Trophoblast cell (in vitro differentiated cells and primary cell): ENCODE results near the gene CWC25.

Source experiments
- DNase-seq, 2 donors: peaks; one replicate each; pipeline ENCODE4 v3.0.0-alpha.2; 2016
- H2AFZ ChIP-seq: 2 replicates; pipeline ENCODE4 v1.6.1; 2013; ENCODE audit warnings: low read length, moderate library complexity, mild to moderate bottlenecking; ENCODE audit not compliant: insufficient read depth, poor library complexity
- H2AK5ac ChIP-seq: 2 replicates; pipeline ENCODE4 v1.6.1; 2013; ENCODE audit warnings: mild to moderate bottlenecking, low read length
- H2BK120ac ChIP-seq: 2 replicates; pipeline ENCODE4 v1.6.1; 2013; ENCODE audit warnings: low read length, mild to moderate bottlenecking, moderate library complexity; ENCODE audit not compliant: insufficient read depth, poor library complexity
- H2BK12ac ChIP-seq: 2 replicates; pipeline ENCODE4 v1.6.1; 2013; ENCODE audit warnings: mild to moderate bottlenecking, low read length, moderate library complexity
- H2BK5ac ChIP-seq: 2 replicates; pipeline ENCODE4 v1.6.1; 2013; ENCODE audit warnings: low read length, low read depth, moderate library complexity, mild to moderate bottlenecking; ENCODE audit not compliant: poor library complexity
- H3K14ac ChIP-seq: 2 replicates; pipeline ENCODE4 v1.6.1; 2013; ENCODE audit warnings: mild to moderate bottlenecking, low read length
- H3K18ac ChIP-seq: 2 replicates; pipeline ENCODE4 v1.6.1; 2013; ENCODE audit warnings: mild to moderate bottlenecking, low read length
- H3K23ac ChIP-seq: 2 replicates; pipeline ENCODE4 v1.6.1; 2013; ENCODE audit warnings: low read length
- H3K27ac ChIP-seq: 2 replicates; pipeline ENCODE4 v1.5.1; 2013; ENCODE audit warnings: low read depth, mild to moderate bottlenecking, inconsistent platforms, low read length, moderate library complexity
- H3K27me3 ChIP-seq: 2 replicates; pipeline ENCODE4 v1.6.1; 2013; ENCODE audit warnings: inconsistent platforms, mild to moderate bottlenecking, low read length, moderate library complexity; ENCODE audit not compliant: insufficient read depth
- H3K36me3 ChIP-seq, 2 experiments: 1 replicate in 1 of 2; 2 replicates in 1 of 2; pipeline ENCODE4 v1.6.1; 2013; ENCODE audit warnings: low read length in 2 of 2, mild to moderate bottlenecking in 2 of 2, moderate library complexity in 1 of 2; ENCODE audit not compliant: insufficient read depth in 2 of 2, control insufficient read depth in 1 of 2
- H3K4ac ChIP-seq: 2 replicates; pipeline ENCODE4 v1.6.1; 2013; ENCODE audit warnings: low read depth, mild to moderate bottlenecking, low read length, moderate library complexity
- H3K4me1 ChIP-seq, 2 experiments: 1 replicate in 1 of 2; 2 replicates in 1 of 2; pipeline ENCODE4 v1.6.1; 2013; ENCODE audit warnings: low read length in 2 of 2, mild to moderate bottlenecking in 2 of 2, moderate library complexity in 1 of 2; ENCODE audit not compliant: insufficient read depth in 2 of 2, control insufficient read depth in 1 of 2
- H3K4me2 ChIP-seq: 2 replicates; pipeline ENCODE4 v1.6.1; 2013; ENCODE audit warnings: inconsistent platforms, mild to moderate bottlenecking, low read length, moderate library complexity
- H3K4me3 ChIP-seq: 2 replicates; pipeline ENCODE4 v1.5.1; 2013; ENCODE audit warnings: mild to moderate bottlenecking, low read depth, low read length, inconsistent platforms
- H3K79me1 ChIP-seq: one replicate; pipeline ENCODE4 v1.6.1; 2013; ENCODE audit warnings: low read length
- H3K79me2 ChIP-seq: 2 replicates; pipeline ENCODE4 v1.6.1; 2013; ENCODE audit warnings: low read length, mild to moderate bottlenecking; ENCODE audit not compliant: control insufficient read depth, insufficient read depth, poor library complexity
- H3K9ac ChIP-seq: 2 replicates; pipeline ENCODE4 v1.6.1; 2013; ENCODE audit warnings: mild to moderate bottlenecking, low read length
- H3K9me3 ChIP-seq: 2 replicates; pipeline ENCODE4 v1.6.1; 2013; ENCODE audit warnings: low read depth, mild to moderate bottlenecking, control low read depth, inconsistent platforms, low read length; ENCODE audit not compliant: insufficient read depth
- H4K12ac ChIP-seq: 2 replicates; pipeline ENCODE4 v1.6.1; 2013; ENCODE audit warnings: low read depth, mild to moderate bottlenecking, low read length, moderate library complexity
- H4K8ac ChIP-seq: 2 replicates; pipeline ENCODE4 v1.6.1; 2013; ENCODE audit warnings: low read depth, mild to moderate bottlenecking, low read length, moderate library complexity
- H4K91ac ChIP-seq: one replicate; pipeline ENCODE4 v1.6.1; 2013; ENCODE audit warnings: low read depth, mild to moderate bottlenecking, low read length, moderate library complexity
- WGBS: extraction: QIAGEN DNeasy Blood & Tissue Kit; methylation state at CpG from one replicate; pipeline ENCODE4 v1.1.7; 2013; ENCODE audit warnings: missing lambda C conversion rate; ENCODE audit not compliant: insufficient read length, insufficient coverage; ENCODE audit errors: extremely low coverage; 5-methylcytosine and 5-hydroxymethylcytosine counted together

CWC25 gene

GRCh38 chr17:38777641-38778250 is 47.4 kb downstream of the CWC25 start:
- Histone ChIP-seq H3K4me2 (no peak overlapping the region), H3K18ac (no peak overlapping the region), H3K27me3 (no peaks in the 10 kb centered on the region), H3K14ac (no peak overlapping the region), H2AFZ (no peak overlapping the region), H3K27ac (no peak overlapping the region), H3K4me1 (no peaks in the 10 kb centered on the region), H4K91ac (no peak overlapping the region), H2BK12ac (no peak overlapping the region), H2BK120ac (no peak overlapping the region), H3K36me3 (peaks cover 67 to 79% of the 10 kb centered on the region in 2 experiments), H3K23ac (no peak overlapping the region), H3K79me1 (no peaks in the 10 kb centered on the region), H3K4ac (no peak overlapping the region), H4K8ac (no peak overlapping the region), H2AK5ac (no peak overlapping the region), H3K79me2 (no peaks in the 10 kb centered on the region), H3K9ac (no peak overlapping the region), H4K12ac (no peak overlapping the region), H2BK5ac (no peak overlapping the region), H3K9me3 (no peaks in the 10 kb centered on the region), H3K4me3 (no peak overlapping the region)
- whole genome bisulfite sequencing = no CpG with 5 or more reads among the region's 7 CpGs
- DNase-seq = no peak

- Histone ChIP-seq H3K27ac (no peak overlapping the region), H4K91ac (no peak overlapping the region)
These were observed 51.9 kb downstream of the CWC25 start for GRCh38 chr17:38773258-38773657.

GRCh38 chr17:38768417-38768816 is 56.7 kb downstream of the CWC25 start:
- H3K27ac ChIP-seq = no peak overlapping the region
- H2AK5ac ChIP-seq = no peak overlapping the region
- H3K79me2 ChIP-seq = no peaks in the 10 kb centered on the region
- peaks cover 54 to 72% of the 10 kb centered on the region in 2 experiments for H3K36me3 ChIP-seq
- no peak overlapping the region for H2BK5ac ChIP-seq
- no CpG with 5 or more reads among the region's 6 CpGs for WGBS
- no peak for DNase-seq
- no peak overlapping the region for H3K4ac ChIP-seq
- no peak overlapping the region for H3K4me2 ChIP-seq
- no peak overlapping the region for H2BK12ac ChIP-seq
- no peaks in the 10 kb centered on the region for H3K79me1 ChIP-seq
- no peak overlapping the region for H2AFZ ChIP-seq
- H3K4me3 ChIP-seq = no peak overlapping the region
- no peak overlapping the region for H3K23ac ChIP-seq
- no peak overlapping the region for H3K14ac ChIP-seq
- H4K8ac ChIP-seq = no peak overlapping the region
- no peak overlapping the region for H3K9ac ChIP-seq
- H3K4me1 ChIP-seq = peaks cover 0 to 2% of the 10 kb centered on the region in 2 experiments
- H4K91ac ChIP-seq = no peak overlapping the region
- H3K9me3 ChIP-seq = peaks cover 4% of the 10 kb centered on the region
- H4K12ac ChIP-seq = no peak overlapping the region
- H3K27me3 ChIP-seq = no peaks in the 10 kb centered on the region
- no peak overlapping the region for H2BK120ac ChIP-seq
- H3K18ac ChIP-seq = no peak overlapping the region

More at GRCh38 chr17:38773258-38773657, 51.9 kb downstream of the CWC25 start:
- Histone ChIP-seq H4K8ac (no peak overlapping the region), H3K4me2 (no peak overlapping the region), H3K4me3 (no peak overlapping the region), H3K9me3 (peaks cover 4% of the 10 kb centered on the region), H2BK120ac (no peak overlapping the region), H4K12ac (no peak overlapping the region), H3K23ac (no peak overlapping the region), H3K18ac (no peak overlapping the region), H3K9ac (no peak overlapping the region), H3K79me2 (no peaks in the 10 kb centered on the region), H3K27me3 (no peaks in the 10 kb centered on the region), H2BK5ac (no peak overlapping the region), H2AFZ (no peak overlapping the region), H3K4me1 (no peaks in the 10 kb centered on the region), H2AK5ac (no peak overlapping the region), H3K79me1 (no peaks in the 10 kb centered on the region), H3K4ac (no peak overlapping the region), H3K14ac (no peak overlapping the region), H2BK12ac (no peak overlapping the region), H3K36me3 (peaks cover 55 to 65% of the 10 kb centered on the region in 2 experiments)
- no peak for DNase-seq

GRCh38 chr17:38766341-38766740 is 58.8 kb downstream of the CWC25 start:
- no peak overlapping the region for H3K18ac ChIP-seq
- H2AFZ ChIP-seq = no peak overlapping the region
- no peak overlapping the region for H3K4ac ChIP-seq
- H4K12ac ChIP-seq = no peak overlapping the region
- no peak for DNase-seq
- peaks cover 4% of the 10 kb centered on the region for H3K9me3 ChIP-seq
- no peak overlapping the region for H2BK120ac ChIP-seq
- no peak overlapping the region for H2BK12ac ChIP-seq
- no peak overlapping the region for H3K9ac ChIP-seq
- H3K14ac ChIP-seq = no peak overlapping the region
- peaks cover 61 to 80% of the 10 kb centered on the region in 2 experiments for H3K36me3 ChIP-seq
- no peak overlapping the region for H3K4me3 ChIP-seq
- no peak overlapping the region for H3K23ac ChIP-seq
- H3K79me2 ChIP-seq = no peaks in the 10 kb centered on the region
- no peak overlapping the region for H4K91ac ChIP-seq
- H2BK5ac ChIP-seq = no peak overlapping the region
- no peak overlapping the region for H4K8ac ChIP-seq
- no peaks in the 10 kb centered on the region for H3K27me3 ChIP-seq
- H3K27ac ChIP-seq = no peak overlapping the region
- WGBS = no CpG with 5 or more reads among the region's 5 CpGs
- H3K4me1 ChIP-seq = peaks cover 0 to 2% of the 10 kb centered on the region in 2 experiments
- H3K4me2 ChIP-seq = no peak overlapping the region
- no peak overlapping the region for H2AK5ac ChIP-seq
- no peaks in the 10 kb centered on the region for H3K79me1 ChIP-seq
